Mucosa of stomach (tissue), 1 donor: ENCODE data around the gene SEC24D.

ENCODE experiments used
- H3K27me3 ChIP-seq: one replicate; pipeline ENCODE4 v1.7.0; 2013; ENCODE audit warnings: mild to moderate bottlenecking, low read length; ENCODE audit not compliant: control insufficient read depth, insufficient read depth
- H3K36me3 ChIP-seq: one replicate; pipeline ENCODE4 v1.7.0; 2013; ENCODE audit warnings: low read length; ENCODE audit not compliant: control insufficient read depth, insufficient read depth
- H3K4me1 ChIP-seq: one replicate; pipeline ENCODE4 v1.7.0; 2013; ENCODE audit warnings: mild to moderate bottlenecking, low read length; ENCODE audit not compliant: control insufficient read depth, insufficient read depth
- H3K4me3 ChIP-seq: one replicate; pipeline ENCODE4 v1.7.0; 2013; ENCODE audit warnings: low read length
- H3K9ac ChIP-seq: one replicate; pipeline ENCODE4 v1.7.0; 2013; ENCODE audit warnings: mild to moderate bottlenecking, low read length, moderate library complexity
- H3K9me3 ChIP-seq: one replicate; pipeline ENCODE4 v1.7.0; 2013; ENCODE audit warnings: mild to moderate bottlenecking, low read length, moderate library complexity; ENCODE audit not compliant: control insufficient read depth
- donor health status: Pancreatic carcinoma.

SEC24D gene

GRCh38 chr4:118816538-118817177, 19.3 kb downstream of the SEC24D start:
- Histone ChIP-seq H3K36me3 (peaks cover 5% of the 10 kb centered on the region), H3K27me3 (no peaks in the 10 kb centered on the region), H3K9ac (no peak overlapping the region), H3K9me3 (no peaks in the 10 kb centered on the region), H3K4me3 (no peak overlapping the region), H3K4me1 (no peaks in the 10 kb centered on the region)

DNA sequence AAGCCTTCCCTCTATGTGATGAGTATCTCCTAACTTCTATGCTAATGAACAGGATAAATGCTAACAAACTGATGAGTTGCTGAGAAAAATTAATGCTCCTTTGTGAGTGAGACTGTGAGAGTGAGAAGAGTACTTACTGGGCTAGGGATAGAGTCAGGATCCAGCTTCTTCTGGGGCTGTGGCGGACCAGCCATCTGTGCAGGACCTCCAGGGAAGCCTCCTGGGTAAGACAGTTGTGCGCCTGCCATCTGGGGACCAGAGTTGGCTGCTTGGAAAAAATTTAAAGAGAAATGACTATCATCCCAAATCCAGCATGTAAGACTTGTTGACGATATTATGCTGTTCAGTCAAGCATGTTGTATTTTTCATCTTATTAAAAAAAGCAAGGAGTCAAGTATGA, 21.0 kb downstream of the SEC24D start:
- Histone ChIP-seq H3K9ac (no peak overlapping the region), H3K9me3 (no peaks in the 10 kb centered on the region), H3K4me3 (no peak overlapping the region), H3K4me1 (no peaks in the 10 kb centered on the region), H3K36me3 (peaks cover 5% of the 10 kb centered on the region), H3K27me3 (no peaks in the 10 kb centered on the region)

GRCh38 chr4:118814058-118814457, 21.9 kb downstream of the SEC24D start:
- no peak overlapping the region for H3K9ac ChIP-seq
- H3K4me1 ChIP-seq: no peaks in the 10 kb centered on the region
- no peaks in the 10 kb centered on the region for H3K27me3 ChIP-seq
- H3K9me3 ChIP-seq: no peaks in the 10 kb centered on the region
- no peak overlapping the region for H3K4me3 ChIP-seq
- peaks cover 9% of the 10 kb centered on the region for H3K36me3 ChIP-seq

- Histone ChIP-seq H3K36me3 (peaks cover 9% of the 10 kb centered on the region), H3K4me3 (no peak overlapping the region), H3K4me1 (no peaks in the 10 kb centered on the region), H3K9ac (no peak overlapping the region), H3K9me3 (no peaks in the 10 kb centered on the region), H3K27me3 (no peaks in the 10 kb centered on the region)
These were observed 22.4 kb downstream of the SEC24D start for GRCh38 chr4:118813561-118813960.

GRCh38 chr4:118811832-118812231, 24.1 kb downstream of the SEC24D start:
- no peaks in the 10 kb centered on the region for H3K9me3 ChIP-seq
- no peaks in the 10 kb centered on the region for H3K27me3 ChIP-seq
- no peaks in the 10 kb centered on the region for H3K4me1 ChIP-seq
- H3K9ac ChIP-seq: no peak overlapping the region
- no peak overlapping the region for H3K4me3 ChIP-seq
- H3K36me3 ChIP-seq: peaks cover 9% of the 10 kb centered on the region

GRCh38 chr4:118810991-118811764, 24.7 kb downstream of the SEC24D start:
- Histone ChIP-seq H3K4me3 (no peak overlapping the region), H3K36me3 (peaks cover 9% of the 10 kb centered on the region), H3K4me1 (no peaks in the 10 kb centered on the region), H3K9me3 (no peaks in the 10 kb centered on the region), H3K27me3 (no peaks in the 10 kb centered on the region), H3K9ac (no peak overlapping the region)

GRCh38 chr4:118807659-118808058, 28.3 kb downstream of the SEC24D start:
- peaks cover 8% of the 10 kb centered on the region for H3K36me3 ChIP-seq
- no peak overlapping the region for H3K4me3 ChIP-seq

GRCh38 chr4:118803253-118803652, 32.7 kb downstream of the SEC24D start:
- Histone ChIP-seq H3K9me3 (no peaks in the 10 kb centered on the region), H3K27me3 (no peaks in the 10 kb centered on the region), H3K4me3 (no peak overlapping the region), H3K36me3 (peaks cover 11% of the 10 kb centered on the region), H3K4me1 (peaks cover 6% of the 10 kb centered on the region), H3K9ac (no peak overlapping the region)

More at GRCh38 chr4:118807659-118808058, 28.3 kb downstream of the SEC24D start:
- Histone ChIP-seq H3K9me3 (no peaks in the 10 kb centered on the region), H3K4me1 (peaks cover 6% of the 10 kb centered on the region), H3K9ac (no peak overlapping the region), H3K27me3 (no peaks in the 10 kb centered on the region)

- Histone ChIP-seq H3K4me1 (peaks cover 6% of the 10 kb centered on the region), H3K9me3 (no peaks in the 10 kb centered on the region), H3K36me3 (peaks cover 11% of the 10 kb centered on the region), H3K4me3 (no peak overlapping the region), H3K27me3 (no peaks in the 10 kb centered on the region), H3K9ac (no peak overlapping the region)
These were observed 33.9 kb downstream of the SEC24D start for GRCh38 chr4:118801895-118802575.

DNA sequence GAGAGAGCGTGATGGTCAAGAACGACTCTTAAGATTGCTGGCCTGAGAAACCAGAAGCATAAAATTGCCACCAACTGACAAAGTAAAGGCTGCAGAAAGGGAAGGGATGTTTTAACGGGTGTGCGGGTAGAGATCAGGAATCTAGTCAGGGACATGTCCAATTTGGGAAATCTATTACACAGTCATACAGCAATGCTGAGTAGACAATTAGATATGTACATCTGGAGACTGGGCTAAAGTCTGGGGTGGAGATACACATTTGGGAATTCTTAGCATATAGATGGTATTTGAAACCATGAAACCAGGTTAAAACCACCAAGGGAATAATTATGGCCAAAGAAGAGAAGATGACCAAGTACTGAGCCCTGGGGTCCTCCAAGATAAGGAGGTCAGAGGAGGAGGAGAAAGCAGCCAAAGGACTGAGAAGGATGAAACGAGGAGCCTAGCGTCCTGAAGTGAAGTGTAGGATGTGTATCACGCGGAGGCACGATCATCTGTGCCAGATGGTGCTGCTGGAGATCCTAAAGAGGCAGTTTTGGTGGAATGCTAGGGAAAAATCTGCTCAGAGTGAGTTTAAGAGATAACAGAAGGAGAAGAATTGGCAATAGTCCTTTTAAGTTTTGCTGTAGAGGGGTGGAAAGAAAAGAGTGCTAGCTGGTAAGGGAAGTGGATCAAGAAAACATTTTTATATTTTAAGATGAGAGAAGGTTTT, 36.5 kb downstream of the SEC24D start:
- Histone ChIP-seq H3K9me3 (no peaks in the 10 kb centered on the region), H3K4me3 (no peak overlapping the region), H3K36me3 (peaks cover 12% of the 10 kb centered on the region), H3K9ac (no peak overlapping the region), H3K27me3 (no peaks in the 10 kb centered on the region), H3K4me1 (peaks cover 6% of the 10 kb centered on the region)

DNA sequence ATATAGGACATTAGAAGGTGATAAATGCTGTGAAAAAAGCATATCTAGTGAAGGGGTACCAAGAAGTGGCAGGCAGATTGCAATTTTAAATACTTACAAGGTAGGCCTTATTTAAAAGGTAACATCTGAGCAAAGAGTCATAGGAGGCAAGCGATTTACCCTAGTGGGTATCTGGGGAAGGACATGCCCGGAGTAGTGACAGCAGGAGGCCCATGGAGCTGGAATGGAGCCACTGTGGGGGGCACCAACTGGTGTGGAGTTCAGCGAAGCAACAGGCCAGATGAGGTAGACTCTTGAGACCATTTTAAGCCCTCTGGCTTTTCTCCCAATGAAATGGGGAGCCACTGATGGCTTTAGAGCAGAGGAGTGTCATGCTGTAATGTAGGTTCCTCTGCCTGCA, 37.3 kb downstream of the SEC24D start:
- Histone ChIP-seq H3K36me3 (peaks cover 12% of the 10 kb centered on the region), H3K9me3 (no peaks in the 10 kb centered on the region), H3K4me3 (no peak overlapping the region), H3K4me1 (peaks cover 5% of the 10 kb centered on the region), H3K27me3 (no peaks in the 10 kb centered on the region), H3K9ac (no peak overlapping the region)
